Fibroblast of the aortic adventitia (primary cell): ENCODE results near the gene CPT1B. TPM values are rescaled to one million over a fixed set of nuclear protein-coding genes. Genes with fewer than 3 reads are reported as not detected.

Experiments used
- DNase-seq: peaks from one replicate; pipeline ENCODE4 v3.0.0-alpha.2; 2010; ENCODE audit warnings: low read depth
- H3K4me3 ChIP-seq: 2 replicates; pipeline ENCODE4 v1.5.1; 2011; ENCODE audit warnings: low read depth, mild to moderate bottlenecking, control low read depth, low read length, moderate library complexity
- total RNA-seq: library from RNA; depleted of rRNA; stranded (reverse); fragments of >200 nt; gene quantifications from 2 replicates; pipeline ENCODE4 v1.2.3, GENCODE V29; 2012; ENCODE audit warnings: low replicate concordance
- TF ChIP-seq, protein P1 (sequence below): IDR thresholded peaks from 2 replicates; pipeline ENCODE4 v1.5.1; 2011; ENCODE audit warnings: mild to moderate bottlenecking, low read length, control low read depth, inconsistent platforms; ENCODE audit not compliant: insufficient read depth

CPT1B gene
- total RNA-seq, 1 donor: 1.1 TPM

DNA sequence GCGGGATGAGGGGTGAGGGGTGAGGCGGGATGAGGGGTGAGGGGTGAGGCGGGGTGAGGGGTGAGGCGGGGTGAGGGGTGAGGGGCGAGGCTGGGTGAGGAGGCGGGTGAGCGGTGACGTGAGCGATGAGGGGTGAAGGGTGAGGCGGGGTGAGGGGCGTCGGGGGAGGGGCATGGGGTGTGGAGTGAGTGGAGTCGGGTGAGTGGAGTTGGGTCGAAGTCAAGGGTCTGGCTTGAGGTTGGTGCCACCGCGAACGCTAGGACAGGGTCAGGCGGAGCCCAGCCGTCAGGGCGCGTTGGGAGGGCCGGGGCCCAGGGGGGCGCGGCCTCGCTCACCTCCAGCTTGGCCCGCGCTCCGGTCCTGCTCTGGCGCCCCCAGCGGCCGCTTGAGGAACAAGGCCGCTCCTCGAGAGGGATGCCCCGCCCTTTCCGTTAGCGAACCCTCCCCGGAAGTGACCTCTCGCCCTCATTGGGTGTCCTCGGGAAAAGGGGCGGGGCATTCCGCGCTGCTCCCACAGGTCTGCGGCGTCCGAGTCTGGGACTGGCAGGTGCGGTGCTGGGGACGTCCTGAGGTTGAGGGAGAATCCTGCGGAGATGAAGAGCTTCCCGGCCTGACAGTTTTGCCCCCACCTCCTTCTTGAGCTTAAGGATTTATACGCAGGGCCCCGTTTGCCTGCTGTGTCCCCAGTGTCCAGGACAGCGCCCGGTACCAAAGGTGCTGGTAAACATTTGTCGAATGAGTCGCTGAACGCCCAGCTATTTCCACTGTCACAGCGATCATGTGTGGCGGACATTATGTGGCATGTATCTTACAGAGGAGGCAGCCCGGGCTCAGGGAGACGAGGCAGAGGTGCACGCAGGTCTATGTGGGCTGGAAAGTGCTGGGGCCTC lies 15.5 kb downstream of the CPT1B start, which contains the start of gene SYCE3:
TSS of gene SYCE3 (minus strand) at position 397 of the 890 bp plus-strand sequence. CDS start 6,514 bp downstream, outside the sequence.
- TF ChIP-seq, protein P1, sequence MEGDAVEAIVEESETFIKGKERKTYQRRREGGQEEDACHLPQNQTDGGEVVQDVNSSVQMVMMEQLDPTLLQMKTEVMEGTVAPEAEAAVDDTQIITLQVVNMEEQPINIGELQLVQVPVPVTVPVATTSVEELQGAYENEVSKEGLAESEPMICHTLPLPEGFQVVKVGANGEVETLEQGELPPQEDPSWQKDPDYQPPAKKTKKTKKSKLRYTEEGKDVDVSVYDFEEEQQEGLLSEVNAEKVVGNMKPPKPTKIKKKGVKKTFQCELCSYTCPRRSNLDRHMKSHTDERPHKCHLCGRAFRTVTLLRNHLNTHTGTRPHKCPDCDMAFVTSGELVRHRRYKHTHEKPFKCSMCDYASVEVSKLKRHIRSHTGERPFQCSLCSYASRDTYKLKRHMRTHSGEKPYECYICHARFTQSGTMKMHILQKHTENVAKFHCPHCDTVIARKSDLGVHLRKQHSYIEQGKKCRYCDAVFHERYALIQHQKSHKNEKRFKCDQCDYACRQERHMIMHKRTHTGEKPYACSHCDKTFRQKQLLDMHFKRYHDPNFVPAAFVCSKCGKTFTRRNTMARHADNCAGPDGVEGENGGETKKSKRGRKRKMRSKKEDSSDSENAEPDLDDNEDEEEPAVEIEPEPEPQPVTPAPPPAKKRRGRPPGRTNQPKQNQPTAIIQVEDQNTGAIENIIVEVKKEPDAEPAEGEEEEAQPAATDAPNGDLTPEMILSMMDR: peak; percentile 80
- H3K4me3 ChIP-seq: peak within 1 kb of the TSS; percentile 71
- DNase-seq: peak; percentile 81

DNA sequence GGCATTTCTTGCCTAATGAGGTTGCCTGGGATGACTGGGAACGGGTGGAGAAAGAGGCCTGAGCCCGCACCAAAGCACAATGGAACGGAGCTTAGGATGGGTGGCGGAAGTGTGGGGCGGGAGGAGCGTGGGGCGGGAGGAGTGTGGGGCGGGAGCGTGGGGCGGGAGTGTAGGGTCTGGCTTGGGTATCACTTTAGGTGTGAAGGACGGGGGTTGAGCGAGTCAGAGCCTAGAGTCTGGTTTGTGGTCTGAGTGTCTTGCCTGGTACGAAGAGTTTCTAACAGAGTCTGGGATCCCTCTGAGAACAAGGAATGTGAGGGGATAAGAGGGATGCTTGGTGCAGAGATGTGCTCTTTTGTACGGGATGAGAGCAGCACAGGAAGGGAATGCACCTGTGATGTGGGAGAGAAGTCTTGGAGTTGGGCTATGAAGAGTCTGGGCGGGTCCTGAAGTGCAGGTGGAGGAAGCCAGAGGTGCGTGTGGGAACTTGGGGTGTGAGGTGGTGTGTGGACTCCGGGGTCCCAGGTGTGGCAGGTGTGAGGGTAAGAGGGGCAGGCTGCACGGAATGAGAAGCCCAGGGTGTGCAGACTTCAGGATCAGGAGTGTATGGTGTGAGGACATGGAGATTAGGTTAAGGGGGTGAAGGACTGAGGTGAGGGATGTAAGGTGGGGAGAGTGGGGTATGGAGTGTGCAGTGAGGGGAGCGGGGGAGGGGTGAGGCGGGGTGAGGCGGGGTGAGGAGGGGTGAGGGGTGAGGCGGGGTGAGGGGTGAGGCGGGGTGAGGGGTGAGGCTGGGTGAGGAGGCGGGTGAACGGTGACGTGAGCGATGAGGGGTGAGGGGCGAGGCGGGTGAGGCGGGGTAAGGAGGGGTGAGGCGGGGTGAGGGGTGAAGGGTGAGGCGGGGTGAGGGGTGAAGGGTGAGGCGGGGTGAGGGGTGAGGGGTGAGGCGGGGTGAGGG lies 16.5 kb downstream of the CPT1B start:
- H3K4me3 ChIP-seq: no peak overlapping the region
- DNase-seq: no peak
- TF ChIP-seq, protein P1: no peak

DNA sequence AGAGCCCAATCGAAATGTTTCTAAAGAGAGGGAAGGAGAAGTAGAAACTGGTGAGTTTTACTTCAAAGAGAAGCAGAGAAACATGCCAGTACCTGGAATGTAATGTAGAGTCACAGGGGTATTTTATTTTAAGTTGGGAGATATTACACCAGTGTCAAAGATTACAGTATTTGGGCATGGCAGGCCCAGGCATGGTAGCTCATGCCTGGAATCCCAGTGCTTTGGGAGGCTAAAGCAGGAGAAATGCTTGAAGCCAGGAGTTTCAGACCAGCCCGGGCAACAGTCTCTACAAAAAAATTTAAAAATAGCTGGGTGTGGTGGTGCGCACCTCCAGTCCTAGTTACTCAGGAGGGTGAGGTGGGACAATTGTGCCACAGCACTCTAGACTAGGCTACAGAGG lies 18.2 kb downstream of the CPT1B start:
- H3K4me3 ChIP-seq: no peak overlapping the region
- TF ChIP-seq, protein P1: no peak
- DNase-seq: no peak

DNA sequence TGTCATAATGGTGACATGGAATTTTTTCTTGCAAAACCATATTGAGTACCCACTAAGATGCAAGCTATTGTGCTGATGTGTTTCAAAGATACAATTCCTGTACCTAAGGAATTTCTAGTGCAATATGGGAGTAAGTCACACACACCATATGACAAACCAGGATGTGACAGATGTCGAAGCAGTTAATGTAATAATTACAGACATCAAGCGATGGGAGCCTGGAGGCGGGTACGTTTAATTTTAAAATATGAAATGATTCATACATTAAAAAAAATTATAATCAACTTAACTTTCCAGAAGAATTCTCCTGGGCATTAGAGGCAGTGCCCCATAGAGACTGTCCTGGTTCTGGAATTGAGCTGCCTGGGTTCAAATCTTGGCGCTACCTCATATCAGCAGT lies 21.5 kb downstream of the CPT1B start:
- no peak for DNase-seq
- TF ChIP-seq, protein P1: no peak
- H3K4me3 ChIP-seq: no peak overlapping the region

DNA sequence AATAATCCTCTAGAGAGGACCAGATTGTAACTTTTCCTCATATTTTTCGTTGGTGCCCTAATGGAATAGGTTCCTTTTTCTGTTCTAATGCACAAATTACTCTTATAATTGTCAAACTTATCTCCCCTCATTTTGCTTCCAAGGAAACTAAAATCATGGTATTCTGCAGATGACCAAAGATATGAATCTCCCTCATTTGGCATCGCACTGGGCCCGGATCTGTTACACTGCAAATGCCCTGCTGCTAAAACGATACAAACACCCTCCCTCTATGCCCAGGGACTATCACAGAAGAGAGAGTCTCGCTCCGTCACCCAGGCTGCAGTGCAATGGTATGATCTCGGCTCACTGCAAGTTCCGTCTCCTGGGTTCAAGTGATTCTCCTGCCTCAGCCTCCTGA lies 24.9 kb downstream of the CPT1B start:
- no peak overlapping the region for H3K4me3 ChIP-seq
- TF ChIP-seq, protein P1: no peak
- DNase-seq: no peak

DNA sequence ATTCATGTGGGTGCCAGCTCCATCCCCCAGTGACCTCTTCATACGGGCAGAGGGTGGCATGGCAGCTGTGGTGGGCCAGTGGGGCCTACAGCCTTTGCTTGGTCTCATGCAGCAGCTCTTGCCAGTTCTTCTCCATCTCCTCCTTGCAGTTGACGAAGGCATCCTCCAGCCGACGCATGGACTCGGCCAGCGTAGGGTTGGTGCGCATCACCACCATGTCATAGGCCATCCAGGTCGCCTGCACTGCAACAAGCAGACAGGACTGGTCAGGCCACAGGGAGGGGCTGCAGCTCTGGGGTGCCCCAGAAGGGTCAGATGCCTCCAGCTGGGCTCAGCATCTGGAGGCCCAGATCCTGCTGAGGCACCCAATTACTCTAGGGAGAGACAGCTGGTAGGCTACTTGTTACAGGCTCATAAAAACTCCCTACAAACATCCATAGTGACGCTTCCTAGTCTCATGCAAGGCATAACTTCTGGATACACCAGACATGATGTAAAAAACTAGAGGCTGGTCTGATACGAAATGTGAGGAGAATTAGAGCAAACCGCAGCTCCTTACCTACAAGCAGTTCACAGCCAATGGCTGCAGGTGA lies 27.0 kb downstream of the CPT1B start:
- DNase-seq: no peak
- TF ChIP-seq, protein P1: no peak

More for the DNA sequence above, 27.0 kb downstream of the CPT1B start:
- no peak overlapping the region for H3K4me3 ChIP-seq
